Activated T-helper 9 cell treated with anti-CD3 and anti-CD28 coated beads, Interleukin-2, amount 50 U/mL, for 16 hours (primary cell): ENCODE data around the gene WDR62.

ENCODE experiments used
- DNase-seq: peaks from one replicate; pipeline ENCODE4 v3.0.0-alpha.2; 2020; ENCODE audit warnings: low read depth

WDR62 gene

DNA sequence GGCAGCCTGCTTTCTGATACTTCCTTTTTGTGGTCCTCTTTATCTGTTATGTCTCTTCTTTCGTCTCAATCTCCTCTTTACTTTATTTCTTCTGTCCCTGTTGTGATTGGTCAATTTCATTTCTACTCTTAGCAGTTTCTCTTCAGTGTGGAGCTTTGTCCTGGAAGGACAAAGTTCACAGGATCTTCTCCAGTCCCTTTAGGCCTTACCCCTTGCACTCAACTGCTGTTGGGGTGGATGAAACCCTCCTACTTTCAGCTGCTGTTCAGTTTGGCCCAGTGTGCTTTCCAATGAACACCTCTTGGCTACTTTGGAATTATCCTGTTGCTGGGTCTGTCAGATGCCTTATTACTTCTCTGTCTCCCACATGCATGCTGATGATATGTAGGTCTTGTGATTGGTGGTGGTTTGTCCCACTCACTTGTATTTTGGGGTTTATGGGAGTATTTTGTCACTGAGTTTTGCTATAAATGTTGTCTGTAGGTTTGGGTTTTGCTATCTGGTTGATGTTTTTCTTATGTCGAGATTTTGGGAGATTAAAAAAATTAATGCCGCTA lies 24.8 kb downstream of the WDR62 start:
- no peak for DNase-seq

DNA sequence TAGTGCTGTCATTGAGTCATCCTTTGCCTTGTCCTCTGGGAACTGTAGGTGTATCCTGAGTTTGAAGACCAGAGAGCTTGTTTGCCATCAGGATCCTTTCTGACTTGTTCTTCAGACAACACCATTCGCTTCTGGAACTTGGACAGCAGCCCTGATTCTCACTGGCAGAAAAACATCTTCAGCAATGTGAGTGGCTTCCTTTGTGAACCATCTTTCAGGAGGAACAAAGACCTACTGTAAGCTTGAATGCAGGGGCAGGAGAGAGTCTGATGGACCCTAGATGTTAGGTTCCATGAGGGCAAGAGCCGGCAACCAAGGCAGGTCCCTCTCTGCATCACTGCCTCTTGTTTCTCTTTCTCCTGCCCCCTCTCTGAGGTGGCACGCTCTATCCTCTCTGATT lies 26.7 kb downstream of the WDR62 start:
- DNase-seq = no peak

DNA sequence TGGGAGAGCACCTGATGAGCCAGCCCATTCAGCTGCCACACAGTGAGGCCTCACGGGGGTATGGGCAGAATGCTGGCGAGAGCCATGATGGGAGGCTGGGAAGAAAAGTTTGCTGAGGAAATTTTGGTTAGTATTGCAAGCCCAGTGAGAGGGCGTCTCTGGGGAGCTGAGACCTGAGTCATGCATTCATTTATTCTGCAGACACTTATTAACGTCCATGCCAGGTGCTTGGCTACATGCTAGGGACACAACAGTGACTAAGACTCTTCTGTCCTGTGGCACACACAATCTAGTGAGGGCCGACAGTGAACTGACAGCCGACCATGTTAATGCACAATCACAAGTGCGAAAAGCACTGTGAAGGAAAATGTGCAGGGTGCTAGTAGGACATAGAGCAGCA lies 27.2 kb downstream of the WDR62 start:
- no peak for DNase-seq

DNA sequence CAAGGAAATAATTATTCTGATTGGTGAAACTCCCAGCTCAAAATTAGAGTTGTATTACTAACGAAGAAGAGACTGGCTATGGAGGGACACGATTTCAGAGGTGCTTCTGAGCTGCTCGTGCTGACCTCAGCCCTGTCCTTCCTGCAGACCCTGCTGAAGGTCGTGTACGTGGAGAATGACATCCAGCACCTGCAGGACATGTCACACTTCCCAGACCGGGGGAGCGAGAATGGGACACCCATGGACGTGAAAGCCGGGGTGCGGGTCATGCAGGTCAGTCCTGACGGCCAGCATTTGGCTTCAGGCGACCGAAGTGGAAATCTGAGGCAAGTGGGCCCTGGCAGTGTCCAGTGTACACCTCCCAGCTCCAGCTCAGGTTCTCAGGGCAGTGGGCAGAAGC lies 28.2 kb downstream of the WDR62 start:
- DNase-seq = no peak

DNA sequence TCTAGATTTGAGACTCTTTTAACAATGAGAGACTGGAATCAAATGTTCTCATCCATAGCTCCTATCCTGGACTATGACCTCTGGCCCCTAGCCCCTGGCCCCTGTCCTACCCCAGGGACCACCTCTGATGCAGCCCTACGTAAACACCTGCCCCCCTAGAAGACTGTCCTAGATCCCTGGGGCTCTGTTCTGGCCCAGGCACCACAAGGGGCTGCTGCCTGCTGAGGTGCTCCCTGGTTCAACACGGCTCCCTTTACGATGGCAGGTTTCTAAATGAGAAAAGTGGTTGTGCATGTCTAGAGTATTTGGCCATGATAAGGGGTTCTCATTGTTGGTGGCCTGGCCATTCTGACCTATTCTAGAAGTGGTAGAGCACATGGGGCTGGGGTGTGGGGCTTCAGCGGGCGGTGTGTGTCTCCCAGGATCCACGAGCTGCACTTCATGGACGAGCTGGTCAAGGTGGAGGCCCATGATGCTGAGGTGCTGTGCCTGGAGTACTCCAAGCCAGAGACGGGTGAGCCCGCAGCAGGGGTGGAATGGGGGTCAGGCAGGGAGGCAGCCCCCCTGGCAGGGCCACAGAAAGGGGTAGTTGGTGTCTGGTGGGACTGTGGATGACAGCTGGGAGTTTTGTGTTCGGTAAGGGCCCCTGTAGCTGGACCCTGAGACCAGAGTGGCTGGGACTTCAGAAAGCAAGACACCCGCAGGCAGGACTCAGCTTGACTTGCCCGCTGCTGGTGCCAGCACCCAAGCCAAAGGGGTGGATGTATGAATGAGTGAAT lies 29.7 kb downstream of the WDR62 start:
- no peak for DNase-seq

DNA sequence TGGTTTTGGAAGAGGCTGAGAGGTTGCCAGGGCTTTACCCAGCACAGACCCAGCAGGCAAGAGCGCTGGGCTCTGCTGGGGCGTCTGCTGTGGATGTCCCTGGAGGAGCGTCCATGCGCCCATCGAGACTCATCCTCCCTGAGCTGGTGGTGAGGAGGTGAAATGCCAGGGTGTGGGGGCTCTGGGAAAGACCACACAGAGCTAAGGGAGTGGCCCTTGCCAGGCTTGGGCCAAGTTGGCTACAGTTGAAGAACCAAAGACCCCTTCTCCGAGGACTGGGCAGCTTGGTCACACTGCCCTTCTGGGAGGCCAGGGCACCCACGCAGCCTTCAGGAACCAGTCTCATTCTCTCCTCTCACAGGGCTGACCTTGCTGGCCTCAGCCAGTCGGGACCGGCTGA lies 31.6 kb downstream of the WDR62 start:
- no peak for DNase-seq

DNA sequence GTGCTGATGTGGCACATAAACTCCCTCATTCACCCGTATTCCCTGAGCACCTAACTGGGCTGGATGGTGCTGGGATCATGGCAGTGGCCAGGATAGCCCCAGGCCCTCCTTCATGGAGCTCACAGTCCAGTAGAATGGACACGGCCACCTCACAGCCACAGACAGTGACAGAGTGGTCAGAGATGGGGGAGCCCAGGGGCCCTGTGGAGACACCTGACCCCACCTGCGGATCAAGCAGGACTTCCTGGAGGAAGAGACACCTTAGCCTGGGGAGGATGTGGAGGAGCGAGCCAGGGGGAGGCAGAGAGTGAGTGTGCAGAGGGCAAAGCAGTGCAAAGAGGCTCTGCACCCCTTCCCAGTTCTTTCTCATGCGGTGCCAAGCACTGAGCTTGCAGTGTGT lies 35.1 kb downstream of the WDR62 start:
- DNase-seq = no peak

DNA sequence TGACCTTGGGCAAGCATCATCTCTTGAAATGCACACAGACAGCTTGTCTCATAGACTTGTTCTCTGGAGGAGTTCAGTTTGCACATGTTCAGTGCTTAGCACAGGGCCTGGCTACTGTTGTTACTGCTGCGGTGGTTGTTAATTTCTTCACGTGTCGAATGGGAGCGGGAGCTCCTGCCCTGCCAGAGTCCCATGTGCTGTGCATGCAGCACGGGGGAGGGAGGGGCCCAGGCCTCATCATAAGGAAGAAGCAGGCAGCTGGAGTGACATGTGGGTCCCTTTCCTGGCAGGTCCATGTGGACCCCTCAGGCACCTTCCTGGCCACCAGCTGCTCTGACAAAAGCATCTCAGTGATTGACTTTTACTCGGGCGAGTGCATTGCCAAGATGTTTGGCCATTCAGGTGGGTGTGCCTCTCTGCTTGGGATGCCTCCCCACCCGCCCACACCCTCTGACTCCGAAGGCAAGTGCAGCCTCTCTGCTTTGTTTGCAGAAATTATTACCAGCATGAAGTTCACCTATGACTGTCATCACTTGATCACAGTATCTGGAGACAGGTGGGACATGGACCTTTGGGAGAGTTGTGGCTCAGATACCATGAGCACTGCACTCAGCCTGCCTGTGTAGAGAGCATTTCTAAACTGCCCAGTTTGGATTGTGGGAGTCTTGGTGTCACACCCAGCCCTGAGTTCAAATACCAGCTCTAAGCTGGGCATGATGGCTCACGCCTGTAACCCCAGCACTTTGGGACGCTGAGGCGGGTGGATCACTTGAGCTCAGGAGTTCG lies 36.4 kb downstream of the WDR62 start:
- no peak for DNase-seq

DNA sequence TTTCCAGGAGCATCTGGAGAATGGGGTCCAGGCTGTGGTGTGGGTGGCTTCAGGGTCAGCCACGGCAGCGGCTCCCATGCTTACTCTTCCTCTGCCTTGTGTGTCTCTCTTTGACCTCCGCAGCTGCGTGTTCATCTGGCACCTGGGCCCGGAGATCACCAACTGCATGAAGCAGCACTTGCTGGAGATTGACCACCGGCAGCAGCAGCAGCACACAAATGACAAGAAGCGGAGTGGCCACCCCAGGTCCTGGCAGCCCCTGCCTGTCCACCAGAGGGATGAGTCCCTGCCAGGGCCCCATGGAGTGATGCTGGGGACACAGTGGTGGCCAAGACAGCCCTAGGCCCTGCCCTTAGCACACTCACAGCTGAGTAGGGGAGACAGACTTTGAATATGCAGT lies 37.9 kb downstream of the WDR62 start:
- DNase-seq = no peak

DNA sequence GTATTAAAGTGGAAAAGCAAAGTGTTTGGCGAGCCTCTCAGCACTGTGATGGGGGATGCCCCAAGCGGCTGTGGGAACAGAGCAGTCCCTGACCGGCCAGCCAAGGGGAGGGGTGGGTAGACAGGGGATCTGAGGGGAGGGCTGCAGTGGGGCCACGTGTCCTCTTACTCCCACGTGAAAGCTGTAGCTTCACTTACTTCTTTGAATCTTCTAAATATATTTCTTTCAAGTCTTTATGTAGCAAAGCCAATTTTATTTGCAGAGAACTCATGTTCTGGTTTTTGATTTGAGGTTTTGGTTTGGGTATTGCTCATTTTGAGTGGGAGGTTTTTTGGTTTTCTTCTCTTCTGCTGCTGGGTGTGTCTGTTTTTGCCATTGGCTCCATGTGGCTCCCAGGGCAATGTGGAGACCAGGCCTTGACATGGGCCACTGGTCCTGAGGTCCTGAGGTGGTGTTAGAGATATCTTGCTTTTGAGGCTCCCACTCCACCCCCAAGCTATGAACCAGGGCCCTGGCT lies 38.5 kb downstream of the WDR62 start:
- no peak for DNase-seq

DNA sequence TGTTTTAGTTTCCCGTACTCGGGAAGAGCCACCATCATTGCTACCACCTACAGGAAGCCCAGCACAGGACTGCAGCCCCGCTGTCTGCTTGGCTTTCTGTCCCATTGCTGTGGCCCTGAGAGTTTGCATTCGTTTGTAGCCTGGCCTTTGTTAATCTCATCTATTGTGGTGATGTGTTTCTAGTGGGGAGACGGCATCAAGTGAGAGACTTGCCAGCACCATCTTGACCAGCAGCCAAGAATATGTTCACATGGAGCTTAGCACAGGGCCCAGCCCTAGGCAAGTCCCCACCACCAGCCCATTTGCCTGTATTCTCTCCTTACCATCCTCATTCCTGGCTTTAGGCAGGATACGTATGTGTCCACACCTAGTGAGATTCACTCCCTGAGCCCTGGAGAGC lies 39.0 kb downstream of the WDR62 start:
- DNase-seq = no peak

DNA sequence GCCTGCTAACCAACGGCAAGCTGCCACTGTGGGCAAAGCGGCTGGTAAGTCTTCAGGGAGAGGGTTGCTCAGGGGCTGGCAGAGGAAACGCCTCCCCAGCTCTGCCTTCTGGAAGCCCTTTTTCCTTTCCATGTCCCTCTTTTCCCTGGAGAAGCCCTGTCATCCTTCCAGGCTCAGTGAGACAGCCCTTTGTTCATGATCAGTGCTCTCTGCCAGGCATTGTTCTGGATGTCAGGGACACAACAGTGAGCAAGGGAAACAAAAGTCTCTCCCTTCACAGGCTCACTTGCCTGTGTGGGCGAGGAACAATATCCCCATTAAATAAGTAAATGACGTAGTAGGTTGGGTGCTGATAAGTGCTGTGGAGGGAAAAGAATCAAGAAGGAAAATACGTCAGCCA lies 42.3 kb downstream of the WDR62 start:
- no peak for DNase-seq

DNA sequence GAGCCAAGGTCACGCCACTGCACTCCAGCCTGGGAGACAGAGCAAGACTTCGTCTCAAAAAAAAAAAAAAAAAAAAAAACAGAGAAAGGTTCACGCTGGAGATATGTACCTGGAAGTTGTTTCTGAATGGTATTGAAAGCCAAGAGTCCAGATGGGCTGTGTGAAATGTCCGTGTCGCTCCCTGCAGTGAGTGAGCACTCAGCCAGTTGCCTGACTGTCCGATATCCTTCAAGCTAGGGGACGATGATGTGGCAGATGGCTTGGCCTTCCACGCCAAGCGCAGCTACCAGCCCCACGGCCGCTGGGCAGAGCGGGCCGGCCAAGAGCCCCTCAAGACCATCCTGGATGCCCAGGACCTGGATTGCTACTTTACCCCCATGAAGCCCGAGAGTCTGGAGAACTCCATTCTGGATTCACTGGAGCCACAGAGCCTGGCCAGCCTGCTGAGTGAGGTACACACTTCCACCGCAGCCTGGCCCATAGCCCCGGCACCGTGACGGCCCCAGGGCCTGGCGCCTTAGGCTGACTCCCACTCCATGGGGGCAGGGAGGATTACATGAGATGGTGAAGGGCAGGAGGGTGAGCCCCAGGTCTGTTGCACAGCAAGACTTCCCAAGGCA lies 44.6 kb downstream of the WDR62 start:
- no peak for DNase-seq

DNA sequence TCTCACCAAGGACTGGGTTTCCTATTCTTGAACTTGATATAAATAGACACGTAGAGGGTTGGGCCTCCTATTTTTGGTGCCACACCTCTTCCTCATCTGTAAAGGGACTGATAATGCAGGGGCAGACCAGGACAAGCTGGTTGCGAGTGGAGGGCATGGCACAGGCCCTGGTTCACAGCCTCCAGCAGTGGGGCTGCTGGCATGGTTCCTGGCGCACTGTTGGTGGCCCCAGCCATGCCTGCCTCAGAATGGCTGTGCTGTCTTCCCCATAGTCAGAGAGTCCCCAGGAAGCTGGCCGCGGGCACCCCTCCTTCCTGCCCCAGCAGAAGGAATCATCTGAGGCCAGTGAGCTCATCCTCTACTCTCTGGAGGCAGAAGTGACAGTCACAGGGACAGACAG lies 45.8 kb downstream of the WDR62 start:
- DNase-seq = no peak

DNA sequence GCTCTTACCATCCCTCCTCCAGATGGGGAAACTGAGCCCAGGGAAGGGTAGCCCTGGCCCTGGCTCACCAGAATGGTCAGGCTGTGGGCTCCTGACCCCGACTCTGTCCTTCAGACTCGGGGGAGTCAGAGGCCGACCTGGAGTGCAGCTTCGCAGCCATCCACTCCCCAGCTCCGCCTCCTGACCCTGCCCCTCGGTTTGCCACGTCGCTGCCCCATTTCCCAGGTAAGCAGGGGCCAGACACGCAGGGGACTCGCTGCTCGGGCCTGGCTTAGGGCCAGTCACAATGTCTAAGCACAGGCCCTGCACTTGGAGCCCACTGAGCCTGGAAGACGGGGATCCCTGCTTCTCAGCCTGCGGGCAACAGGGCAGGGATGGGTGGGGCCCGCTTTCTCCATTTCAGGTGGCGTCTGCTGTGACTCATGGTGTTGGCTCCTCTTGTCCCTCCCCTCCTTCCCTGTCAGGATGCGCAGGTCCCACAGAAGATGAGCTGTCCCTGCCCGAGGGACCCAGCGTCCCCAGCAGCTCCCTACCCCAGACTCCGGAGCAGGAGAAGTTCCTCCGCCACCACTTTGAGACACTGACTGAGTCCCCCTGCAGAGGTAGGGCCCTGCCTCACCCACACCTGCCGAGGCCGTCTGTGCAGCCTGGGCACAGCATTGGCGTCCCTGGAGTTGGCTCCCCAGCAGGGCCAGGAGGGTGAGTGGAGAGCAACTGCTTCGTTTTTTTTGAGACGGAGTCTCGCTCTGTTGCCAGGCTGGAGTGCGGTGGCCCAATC lies 47.0 kb downstream of the WDR62 start:
- no peak for DNase-seq

DNA sequence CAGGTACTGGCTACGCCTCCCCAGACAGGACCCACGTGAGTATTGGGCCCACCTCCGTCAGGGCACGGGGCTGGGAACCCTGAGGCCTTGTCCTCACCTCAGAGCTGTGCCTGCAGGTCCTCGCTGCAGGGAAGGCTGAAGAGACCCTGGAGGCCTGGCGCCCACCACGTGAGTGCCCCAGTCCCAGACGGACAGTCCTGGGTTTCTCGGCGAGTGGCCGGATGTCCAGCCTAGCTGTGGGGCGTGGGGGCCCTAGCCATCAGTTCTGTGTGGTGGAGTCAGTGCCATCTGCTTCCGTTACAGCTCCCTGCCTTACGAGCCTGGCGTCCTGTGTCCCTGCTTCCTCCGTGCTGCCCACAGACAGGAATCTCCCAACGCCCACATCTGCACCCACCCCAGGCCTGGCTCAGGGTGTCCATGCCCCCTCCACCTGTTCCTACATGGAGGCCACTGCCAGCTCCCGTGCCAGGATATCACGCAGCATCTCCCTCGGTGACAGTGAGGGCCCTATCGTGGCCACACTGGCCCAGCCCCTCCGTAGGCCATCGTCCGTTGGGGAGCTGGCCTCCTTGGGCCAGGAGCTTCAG lies 48.4 kb downstream of the WDR62 start:
- DNase-seq = no peak

DNA sequence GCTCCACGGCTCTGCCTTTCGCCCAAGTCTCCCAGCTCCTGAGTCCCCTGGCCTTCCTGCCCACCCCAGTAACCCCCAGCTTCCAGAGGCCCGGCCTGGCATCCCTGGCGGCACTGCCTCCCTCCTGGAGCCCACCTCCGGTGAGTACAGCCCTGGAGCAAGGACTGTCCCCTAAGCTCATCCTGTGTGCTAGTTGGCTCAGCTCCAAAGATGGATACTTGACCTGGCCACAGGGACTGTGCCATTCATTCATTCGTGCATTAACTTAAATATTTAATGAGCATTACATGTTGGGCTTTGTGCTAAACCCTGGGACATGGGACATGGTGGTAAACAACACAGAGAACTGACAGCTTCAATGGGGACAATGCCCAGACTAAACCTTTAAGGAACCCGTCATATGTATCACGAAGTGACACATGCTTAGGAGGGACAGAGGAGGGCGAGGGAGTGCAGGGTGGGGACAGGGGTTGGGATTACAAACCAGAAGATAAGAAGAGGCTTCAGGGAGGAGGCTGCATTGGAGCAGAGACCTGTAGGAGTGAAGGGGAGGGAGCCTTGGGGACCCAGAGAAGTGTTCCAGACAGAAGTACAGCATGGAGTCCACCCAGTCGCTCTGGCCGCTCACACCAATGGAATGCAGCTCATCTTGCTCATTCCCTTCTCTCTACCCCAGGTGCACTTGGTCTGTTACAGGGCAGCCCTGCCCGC lies 49.3 kb downstream of the WDR62 start:
- no peak for DNase-seq

DNA sequence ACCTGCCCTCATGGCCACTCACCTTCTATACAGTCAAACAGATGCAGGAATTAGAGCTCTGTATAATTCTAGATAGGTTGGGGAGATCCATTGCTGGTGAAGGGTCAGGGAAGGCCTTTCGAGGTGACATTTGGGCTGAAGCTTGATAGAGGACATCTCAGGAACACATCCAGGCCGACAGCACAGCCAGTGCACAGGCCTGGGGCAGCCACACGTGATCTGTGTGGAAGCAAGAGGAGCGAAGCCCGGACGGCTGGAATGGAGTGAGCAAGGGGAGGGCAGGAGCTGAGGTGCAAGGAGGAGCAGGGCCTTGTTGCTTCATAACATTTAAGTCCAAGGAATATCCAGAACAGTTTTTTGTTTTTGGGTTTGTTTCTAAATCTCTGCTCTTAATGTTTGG lies 51.7 kb downstream of the WDR62 start:
- DNase-seq = no peak

DNA sequence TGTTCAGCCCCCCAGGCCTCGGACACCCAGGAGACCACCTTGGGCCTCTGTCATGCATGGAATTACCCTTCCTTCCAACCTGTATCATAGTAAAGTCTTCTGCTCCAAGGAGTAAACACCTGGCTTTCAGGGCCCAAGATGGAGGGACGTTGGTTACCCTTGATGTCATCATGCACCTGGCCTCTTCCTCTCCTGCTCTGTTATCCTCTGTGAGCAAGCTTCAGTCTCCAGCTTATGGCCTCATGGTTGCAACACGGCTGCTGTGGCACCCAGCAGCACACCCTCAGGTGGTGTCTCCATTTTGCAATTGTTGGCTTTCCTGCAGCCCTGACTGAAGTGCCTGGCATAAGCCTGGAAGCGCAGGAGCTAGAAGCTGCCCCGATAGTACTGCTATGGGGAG lies 52.3 kb downstream of the WDR62 start:
- DNase-seq = no peak

DNA sequence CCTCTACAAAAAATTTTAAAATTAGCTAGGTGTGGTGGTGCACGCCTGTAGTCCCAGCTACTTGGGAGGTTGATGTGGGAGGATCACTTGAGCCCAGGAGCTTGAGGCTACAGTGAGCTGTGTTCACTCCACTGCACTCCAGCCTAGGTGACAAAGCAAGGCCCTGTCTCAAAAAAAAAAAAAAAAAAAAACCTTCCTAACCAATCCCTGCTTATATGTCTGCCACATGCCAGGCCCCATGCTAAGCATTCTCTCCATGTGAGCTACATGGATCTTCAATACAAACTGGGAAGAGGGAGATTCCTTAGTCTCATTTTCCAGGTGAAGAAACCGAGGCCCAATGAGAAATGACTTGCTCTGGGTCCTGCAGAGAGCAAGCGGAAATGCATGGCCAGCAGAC lies 54.0 kb downstream of the WDR62 start:
- no peak for DNase-seq
